Vagina (tissue), 2 donors: ENCODE results near the gene BCKDHA. TPM values are rescaled to one million over a fixed set of nuclear protein-coding genes. Genes with fewer than 3 reads are reported as not detected.

Source experiments
- DNase-seq, 2 donors: peaks; one replicate each; pipeline ENCODE4 v3.0.0-alpha.2; 2017; ENCODE audit errors: extremely low spot score in 2 of 2
- H3K27ac ChIP-seq: fragments of 200-600 bp; sonication (generic); one replicate; pipeline ENCODE4 v1.5.1; 2019
- H3K27me3 ChIP-seq: fragments of 200-600 bp; sonication (generic); one replicate; pipeline ENCODE4 v1.5.1; 2019
- H3K36me3 ChIP-seq, 2 donors: fragments of 200-600 bp; sonication (generic); one replicate each; pipeline ENCODE4 v1.5.1; 2017 to 2019
- H3K4me1 ChIP-seq: fragments of 200-600 bp; sonication (generic); one replicate; pipeline ENCODE4 v1.5.1; 2019
- H3K4me3 ChIP-seq, 2 donors: fragments of 200-600 bp; sonication (generic); 1 replicate in 1 of 2; 2 replicates in 1 of 2; pipeline ENCODE4 v1.5.1; 2016 to 2019
- H3K9me3 ChIP-seq: fragments of 200-600 bp; sonication (generic); one replicate; pipeline ENCODE4 v1.5.1; 2019
- POLR2A ChIP-seq, 2 donors: fragments of 450-650 bp; IDR thresholded peaks; one replicate each; pipeline ENCODE4 v1.6.1; 2017; ENCODE audit warnings: antibody characterized with exemption in 2 of 2, mild to moderate bottlenecking in 2 of 2, moderate library complexity in 2 of 2
- POLR2AphosphoS5 ChIP-seq, 2 donors: sonication (generic); formaldehyde crosslinking; IDR thresholded peaks; one replicate each; pipeline ENCODE4 v1.9.0; 2017; ENCODE audit warnings: antibody characterized with exemption in 2 of 2, mild to moderate bottlenecking in 2 of 2, low read depth in 1 of 2; ENCODE audit not compliant: insufficient read depth in 1 of 2
- intact Hi-C: fragments of 100-400 bp; cut with DNase I; formaldehyde crosslinking; loops from one replicate; pipeline ENCODE4 v1.15.1; 2023
- total RNA-seq: library from RNA; depleted of rRNA; stranded (reverse); fragments of >200 nt; gene quantifications from one replicate; pipeline ENCODE4 v1.2.3, GENCODE V29; 2016
- TF ChIP-seq, protein P1 (sequence below), 3 experiments: fragments of 450-650 bp in 2 of 3; fragments of 200-600 bp in 1 of 3; sonication (generic) in 1 of 3; IDR thresholded peaks; one replicate each; pipeline ENCODE4 v1.5.1; 2017 to 2019; ENCODE audit warnings: antibody characterized with exemption in 3 of 3, mild to moderate bottlenecking in 2 of 3, moderate library complexity in 2 of 3

The BCKDHA gene
- total RNA-seq, 1 donor from 2014 or later = 68.5 TPM

DNA sequence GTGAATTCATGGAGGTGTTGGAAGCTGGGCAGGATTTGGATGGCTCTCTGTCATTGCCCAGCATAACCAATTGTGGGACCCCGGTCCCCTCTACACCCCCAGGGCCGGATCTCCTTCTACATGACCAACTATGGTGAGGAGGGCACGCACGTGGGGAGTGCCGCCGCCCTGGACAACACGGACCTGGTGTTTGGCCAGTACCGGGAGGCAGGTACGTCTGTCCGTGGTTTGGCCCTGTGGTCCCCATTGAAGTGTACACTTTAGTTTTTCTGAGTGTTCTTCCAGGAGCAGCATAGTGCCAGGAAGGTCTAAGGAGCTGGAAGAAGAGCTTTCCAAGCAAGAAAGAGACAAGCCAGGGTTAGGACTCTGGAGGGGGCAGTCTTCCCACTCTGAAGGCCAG lies 16.3 kb downstream of the BCKDHA start:
- Histone ChIP-seq H3K4me3 (no peak overlapping the region), H3K36me3 (peaks cover 0 to 64% of the 10 kb centered on the region in 2 donors), H3K27ac (no peak overlapping the region), H3K27me3 (no peaks in the 10 kb centered on the region), H3K9me3 (no peaks in the 10 kb centered on the region), H3K4me1 (peaks cover 16% of the 10 kb centered on the region)
- no peak for DNase-seq
- TF ChIP-seq POLR2AphosphoS5 (IDR thresholded peaks at IDR 0.05; ENCODE audit: insufficient read depth in 1 of 2, low read depth in 1 of 2) (no peak), POLR2A (IDR thresholded peaks at IDR 0.05) (no peak)
- TF ChIP-seq, protein P1, sequence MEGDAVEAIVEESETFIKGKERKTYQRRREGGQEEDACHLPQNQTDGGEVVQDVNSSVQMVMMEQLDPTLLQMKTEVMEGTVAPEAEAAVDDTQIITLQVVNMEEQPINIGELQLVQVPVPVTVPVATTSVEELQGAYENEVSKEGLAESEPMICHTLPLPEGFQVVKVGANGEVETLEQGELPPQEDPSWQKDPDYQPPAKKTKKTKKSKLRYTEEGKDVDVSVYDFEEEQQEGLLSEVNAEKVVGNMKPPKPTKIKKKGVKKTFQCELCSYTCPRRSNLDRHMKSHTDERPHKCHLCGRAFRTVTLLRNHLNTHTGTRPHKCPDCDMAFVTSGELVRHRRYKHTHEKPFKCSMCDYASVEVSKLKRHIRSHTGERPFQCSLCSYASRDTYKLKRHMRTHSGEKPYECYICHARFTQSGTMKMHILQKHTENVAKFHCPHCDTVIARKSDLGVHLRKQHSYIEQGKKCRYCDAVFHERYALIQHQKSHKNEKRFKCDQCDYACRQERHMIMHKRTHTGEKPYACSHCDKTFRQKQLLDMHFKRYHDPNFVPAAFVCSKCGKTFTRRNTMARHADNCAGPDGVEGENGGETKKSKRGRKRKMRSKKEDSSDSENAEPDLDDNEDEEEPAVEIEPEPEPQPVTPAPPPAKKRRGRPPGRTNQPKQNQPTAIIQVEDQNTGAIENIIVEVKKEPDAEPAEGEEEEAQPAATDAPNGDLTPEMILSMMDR (IDR thresholded peaks at IDR 0.05) = no peak
- intact Hi-C loops = no loop called here

DNA sequence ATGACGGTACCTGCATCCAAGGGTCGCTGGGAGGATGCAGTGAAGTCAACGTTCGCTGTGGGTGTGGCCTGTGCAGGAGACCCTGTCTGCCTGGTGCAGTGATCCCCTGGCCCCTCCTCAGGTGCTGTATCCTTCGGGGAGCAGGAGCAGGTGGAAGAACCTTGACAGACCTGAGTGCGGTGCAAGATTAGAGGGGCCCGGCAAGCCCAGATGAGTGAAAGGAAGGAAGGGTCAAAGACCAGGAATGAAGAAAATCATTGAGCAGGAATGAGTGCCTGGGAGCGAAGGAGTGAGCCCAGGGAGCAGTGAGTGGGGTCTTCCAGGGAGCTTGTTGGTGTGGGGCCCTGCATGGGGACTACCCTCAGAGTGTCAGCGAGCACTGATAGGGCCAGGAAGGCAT lies 16.8 kb downstream of the BCKDHA start:
- Histone ChIP-seq H3K27me3 (no peaks in the 10 kb centered on the region), H3K27ac (no peak overlapping the region), H3K4me3 (no peak overlapping the region), H3K36me3 (peaks cover 0 to 69% of the 10 kb centered on the region in 2 donors), H3K4me1 (peaks cover 16% of the 10 kb centered on the region), H3K9me3 (no peaks in the 10 kb centered on the region)
- no peak for DNase-seq
- TF ChIP-seq, protein P1 (IDR thresholded peaks at IDR 0.05) = no peak
- TF ChIP-seq POLR2A (IDR thresholded peaks at IDR 0.05) = no peak
- TF ChIP-seq POLR2AphosphoS5 (IDR thresholded peaks at IDR 0.05; ENCODE audit: insufficient read depth in 1 of 2, low read depth in 1 of 2) = no peak
- intact Hi-C loops = no loop called here

DNA sequence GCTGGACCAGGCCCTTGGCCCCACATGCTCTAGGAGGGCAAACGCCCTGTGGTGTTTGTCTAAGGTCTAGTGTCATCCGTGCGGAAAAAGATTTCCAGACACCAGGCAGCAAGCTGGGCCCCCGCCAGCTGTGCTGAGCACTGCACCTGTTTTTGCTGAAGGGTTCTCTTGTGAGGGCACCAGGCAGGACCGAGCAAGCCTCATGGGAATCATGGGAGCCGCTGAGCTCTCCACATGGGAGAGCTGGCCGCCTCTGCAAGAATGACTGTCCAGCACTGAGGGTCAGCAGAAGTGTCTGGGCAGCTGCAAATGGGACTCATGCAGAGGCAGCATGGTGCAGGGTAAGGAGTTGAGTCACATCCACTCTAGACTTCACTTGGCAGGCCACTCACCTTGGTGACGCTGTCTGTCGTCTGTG lies 17.5 kb downstream of the BCKDHA start:
- no peak overlapping the region for H3K27ac ChIP-seq
- no peak overlapping the region for H3K4me3 ChIP-seq
- intact Hi-C loops = no loop called here
- no peak for DNase-seq
- H3K9me3 ChIP-seq = no peaks in the 10 kb centered on the region
- H3K36me3 ChIP-seq = peaks cover 0 to 76% of the 10 kb centered on the region in 2 donors
- H3K4me1 ChIP-seq = peaks cover 16% of the 10 kb centered on the region
- TF ChIP-seq POLR2AphosphoS5 (IDR thresholded peaks at IDR 0.05; ENCODE audit: insufficient read depth in 1 of 2, low read depth in 1 of 2) (no peak), POLR2A (IDR thresholded peaks at IDR 0.05) (no peak)
- TF ChIP-seq, protein P1 (IDR thresholded peaks at IDR 0.05) = no peak
- no peaks in the 10 kb centered on the region for H3K27me3 ChIP-seq

DNA sequence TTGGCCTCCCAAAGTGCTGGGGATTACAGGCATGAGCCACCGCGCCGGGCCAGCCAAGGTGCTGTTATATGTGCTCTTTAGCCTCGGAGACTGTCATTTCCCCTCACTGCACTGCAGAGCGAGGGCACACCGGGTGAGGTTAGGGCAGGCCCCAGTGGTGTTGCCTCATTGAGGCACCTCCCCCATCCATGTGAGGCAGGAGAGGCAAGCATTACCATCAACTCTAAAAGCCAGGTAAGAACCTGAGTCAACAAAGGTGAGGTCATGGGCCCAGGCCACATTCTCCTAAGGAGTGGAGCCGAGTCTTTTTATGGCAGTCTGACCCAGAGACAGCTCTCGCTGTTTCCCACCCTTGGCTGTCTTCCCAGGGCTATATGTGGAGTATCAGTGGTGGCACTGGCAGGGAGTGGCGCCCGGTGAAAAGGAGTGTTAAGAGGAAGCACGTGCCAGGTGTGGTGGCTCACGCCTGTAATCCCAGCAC lies 18.6 kb downstream of the BCKDHA start:
- Histone ChIP-seq H3K27me3 (no peaks in the 10 kb centered on the region), H3K36me3 (peaks cover 0 to 73% of the 10 kb centered on the region in 2 donors), H3K27ac (no peak overlapping the region), H3K9me3 (no peaks in the 10 kb centered on the region), H3K4me3 (no peak overlapping the region), H3K4me1 (peaks cover 9% of the 10 kb centered on the region)
- intact Hi-C loops = no loop called here
- no peak for DNase-seq
- TF ChIP-seq, protein P1 (IDR thresholded peaks at IDR 0.05) = no peak
- TF ChIP-seq POLR2A (IDR thresholded peaks at IDR 0.05) (no peak), POLR2AphosphoS5 (IDR thresholded peaks at IDR 0.05; ENCODE audit: insufficient read depth in 1 of 2, low read depth in 1 of 2) (no peak)

DNA sequence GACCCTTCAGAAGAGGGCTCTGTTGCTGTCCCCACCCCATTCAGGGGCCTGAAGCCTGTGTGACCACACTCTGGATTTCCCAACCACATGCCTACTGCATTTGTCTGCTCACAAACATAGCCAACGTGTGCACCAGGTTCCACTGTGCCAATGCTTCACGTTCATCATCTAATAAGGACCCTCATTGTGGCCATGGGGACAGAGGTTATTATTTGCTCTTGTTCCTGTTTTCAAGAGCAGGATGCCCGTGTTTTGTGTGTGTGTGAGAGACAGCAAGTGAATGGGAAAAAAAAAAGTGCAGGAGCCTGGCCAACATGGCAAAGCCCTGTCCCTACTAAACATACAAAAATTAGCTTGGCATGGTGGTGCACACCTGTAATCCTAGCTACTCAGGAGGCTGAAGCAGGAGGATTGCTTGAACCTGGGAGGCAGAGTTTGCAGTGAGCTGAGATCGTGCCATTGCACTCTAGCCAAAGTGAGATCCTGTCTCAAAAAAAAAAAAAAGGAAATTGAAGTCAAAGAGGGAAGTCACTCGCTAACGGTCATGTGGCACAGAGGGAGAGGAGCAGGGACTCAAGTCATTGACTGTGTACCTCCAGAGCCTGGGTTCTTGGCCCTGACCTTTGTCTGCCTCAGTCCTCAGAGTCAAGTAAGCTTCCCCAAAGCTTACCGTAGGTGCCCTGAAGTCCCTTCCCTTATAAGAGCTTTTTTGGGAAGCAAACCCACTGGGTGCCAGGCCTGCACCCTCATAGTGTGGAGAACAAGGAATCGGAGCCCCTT lies 22.7 kb downstream of the BCKDHA start:
- no peak overlapping the region for H3K27ac ChIP-seq
- H3K4me3 ChIP-seq = no peak overlapping the region

More for the DNA sequence above, 22.7 kb downstream of the BCKDHA start:
- DNase-seq = no peak
- intact Hi-C loops = no loop called here
- TF ChIP-seq POLR2AphosphoS5 (IDR thresholded peaks at IDR 0.05; ENCODE audit: insufficient read depth in 1 of 2, low read depth in 1 of 2) = no peak
- TF ChIP-seq, protein P1 (IDR thresholded peaks at IDR 0.05) = no peak
- no peak for TF ChIP-seq POLR2A (IDR thresholded peaks at IDR 0.05)
- H3K27me3 ChIP-seq = no peaks in the 10 kb centered on the region
- H3K9me3 ChIP-seq = no peaks in the 10 kb centered on the region
- peaks cover 9% of the 10 kb centered on the region for H3K4me1 ChIP-seq
- peaks cover 6 to 69% of the 10 kb centered on the region in 2 donors for H3K36me3 ChIP-seq
